ENCODE measurements around the gene NTMT1. TPM values are rescaled to one million over a fixed set of nuclear protein-coding genes. Genes with fewer than 3 reads are reported as not detected.
"Not testable (repeated sequence)": the region's sequence is repeated elsewhere in the genome, so short reads cannot be mapped to it uniquely, and the experiment has no call there.

NTMT1 gene
- total and polyA plus RNA-seq, 4 experiments from 2014 or later = 45.0 to 55.1 (median 46.9) TPM

DNA sequence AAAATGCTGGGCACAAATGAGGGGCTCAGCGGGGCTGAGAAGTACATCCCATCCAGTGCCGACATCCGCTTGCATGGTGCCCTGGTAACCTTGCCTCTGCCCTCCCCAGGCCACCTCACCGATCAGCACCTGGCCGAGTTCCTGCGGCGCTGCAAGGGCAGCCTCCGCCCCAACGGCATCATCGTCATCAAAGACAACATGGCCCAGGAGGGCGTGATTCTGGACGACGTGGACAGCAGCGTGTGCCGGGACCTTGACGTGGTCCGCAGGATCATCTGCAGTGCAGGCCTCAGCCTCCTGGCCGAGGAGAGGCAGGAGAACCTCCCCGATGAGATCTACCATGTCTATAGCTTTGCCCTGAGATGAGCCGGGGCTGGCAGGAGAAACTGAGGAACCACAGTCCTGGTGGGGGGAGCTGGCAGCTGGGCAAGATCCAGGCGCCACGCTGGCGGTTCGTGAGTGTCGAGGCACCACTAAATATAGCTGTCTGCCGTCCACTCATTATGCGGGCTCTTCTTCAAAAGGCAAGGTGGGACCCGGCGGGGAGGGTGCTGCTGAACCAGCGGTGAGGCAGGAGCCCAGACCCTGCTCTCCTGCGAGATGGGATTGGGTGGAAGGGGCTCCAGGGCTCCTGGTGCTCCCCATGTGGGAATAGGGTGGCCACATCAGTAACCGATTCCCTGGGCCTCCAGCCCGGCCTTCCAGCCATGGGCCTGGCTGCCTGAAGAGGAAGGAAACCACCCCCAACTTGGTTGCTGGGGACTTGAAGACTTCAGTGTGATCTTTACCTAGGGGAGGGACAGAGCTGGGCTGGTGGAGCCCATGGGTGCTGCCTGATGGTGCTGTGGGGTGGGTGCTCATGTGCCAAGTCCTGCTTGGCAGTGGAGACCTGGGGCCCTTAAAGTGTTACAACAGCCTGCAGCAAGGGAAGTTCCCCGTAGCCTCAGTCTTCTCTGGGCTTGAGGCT is 9.4 kb downstream of the NTMT1 start:
- H3K27me3 Mint-ChIP-seq = no peaks in the 10 kb centered on the region
- ChIA-PET POLR2A (ENCODE audit: partially characterized antibody) (no interaction called here), CTCF (ENCODE audit: partially characterized antibody) (no interaction called here)

DNA sequence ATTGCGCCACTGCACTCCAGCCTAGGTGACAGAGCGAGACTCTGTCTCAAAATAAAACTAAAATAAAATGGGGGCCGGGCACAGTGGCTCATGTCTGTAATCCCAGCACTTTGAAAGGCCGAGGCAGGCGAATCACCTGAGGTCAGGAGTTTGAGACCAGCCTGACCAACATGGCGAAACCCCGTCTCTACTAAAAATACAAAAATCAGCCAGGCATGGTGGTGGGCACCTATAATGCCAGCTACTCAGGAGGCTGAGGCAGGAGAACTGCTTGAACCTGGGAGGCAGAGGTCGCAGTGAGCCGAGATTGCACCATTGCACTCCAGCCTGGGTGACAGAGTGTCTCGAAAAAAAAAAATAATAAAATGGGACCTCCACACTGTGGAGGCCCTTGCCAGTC is 10.4 kb downstream of the NTMT1 start:
- H3K27ac ChIP-seq (ENCODE audit: low read depth, low read length); POLR2A ChIA-PET (ENCODE audit: partially characterized antibody); H3K9me3 ChIP-seq (ENCODE audit: control insufficient read depth in 1 of 2, low read length in 2 of 2); DNase-seq; H3K9me3 Mint-ChIP-seq; H3K27me3 Mint-ChIP-seq; H3K27ac Mint-ChIP-seq; H3K27me3 ChIP-seq (ENCODE audit: insufficient read depth, low read length); intact Hi-C loops (cut with micrococcal nuclease); H3K4me3 ChIP-seq (ENCODE audit: low read length in 2 of 2); H3K4me3 Mint-ChIP-seq: not testable (repeated sequence)
- Histone ChIP-seq H3K4me1 (ENCODE audit: insufficient read depth, low read length) (peaks cover 19% of the 10 kb centered on the region), H3K36me3 (ENCODE audit: insufficient read depth, low read length) (peaks cover 53% of the 10 kb centered on the region)
- CTCF ChIA-PET (ENCODE audit: partially characterized antibody) = interaction anchor here (7.7 kb wide), 1 partner anchor 12 kb away, joined by 75 read pairs; the partner anchor contains the start of gene NTMT1
- H3K4me1 Mint-ChIP-seq = peaks cover 16 to 32% (median 24%) of the 10 kb centered on the region in 4 donors
- H3K36me3 Mint-ChIP-seq = peaks cover 13 to 63% of the 10 kb centered on the region in 2 donors

More for the DNA sequence above, 9.4 kb downstream of the NTMT1 start:
- no peak overlapping the region for H3K4me3 Mint-ChIP-seq
- peak overlapping the region in 3 of 7 donors; percentile 13 to 79 (median 68) for H3K27ac Mint-ChIP-seq
- Histone ChIP-seq H3K27me3 (ENCODE audit: insufficient read depth, low read length) (no peaks in the 10 kb centered on the region), H3K9me3 (ENCODE audit: control insufficient read depth in 1 of 2, low read length in 2 of 2) (no peaks in the 10 kb centered on the region), H3K27ac (ENCODE audit: low read depth, low read length) (no peak overlapping the region), H3K4me3 (ENCODE audit: low read length in 2 of 2) (no peak overlapping the region), H3K4me1 (ENCODE audit: insufficient read depth, low read length) (peaks cover 10% of the 10 kb centered on the region), H3K36me3 (ENCODE audit: insufficient read depth, low read length) (peaks cover 59% of the 10 kb centered on the region)
- H3K36me3 Mint-ChIP-seq = peaks cover 13 to 65% of the 10 kb centered on the region in 2 donors
- H3K9me3 Mint-ChIP-seq = peaks cover 0 to 2% (median 0%) of the 10 kb centered on the region in 8 donors
- no peak for DNase-seq
- intact Hi-C loops (cut with micrococcal nuclease) = no loop called here
- H3K4me1 Mint-ChIP-seq = peaks cover 13 to 33% (median 23%) of the 10 kb centered on the region in 4 donors

DNA sequence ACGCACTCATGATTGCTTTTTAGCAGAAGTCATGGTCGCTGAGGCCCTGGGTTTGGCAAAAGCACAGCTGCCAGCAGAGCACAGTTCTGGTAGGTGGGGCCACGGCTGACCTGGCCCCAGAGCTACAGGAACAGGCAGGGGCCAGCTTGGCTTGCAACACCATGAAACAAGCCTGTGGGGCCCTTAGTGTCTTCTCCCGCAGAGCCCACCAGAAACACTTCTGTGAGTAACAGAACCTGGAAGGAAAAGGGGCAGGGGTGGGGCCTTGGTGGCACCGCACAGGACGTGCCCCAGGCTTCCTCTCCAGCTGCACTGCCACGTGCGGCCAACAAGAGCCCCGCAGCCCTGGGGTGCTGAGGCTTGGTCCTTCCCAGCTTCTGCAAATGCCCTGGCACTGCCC is 11.1 kb downstream of the NTMT1 start:
- no peak for DNase-seq
- Histone ChIP-seq H3K9me3 (ENCODE audit: control insufficient read depth in 1 of 2, low read length in 2 of 2) (no peaks in the 10 kb centered on the region), H3K27ac (ENCODE audit: low read depth, low read length) (no peak overlapping the region), H3K36me3 (ENCODE audit: insufficient read depth, low read length) (peaks cover 53% of the 10 kb centered on the region), H3K4me3 (ENCODE audit: low read length in 2 of 2) (no peak overlapping the region), H3K4me1 (ENCODE audit: insufficient read depth, low read length) (peaks cover 22% of the 10 kb centered on the region), H3K27me3 (ENCODE audit: insufficient read depth, low read length) (no peaks in the 10 kb centered on the region)
- CTCF ChIA-PET (ENCODE audit: partially characterized antibody) = interaction anchor here (1.2 to 7.7 kb wide), 3 partner anchors 13 to 505 kb away, joined by 3 to 75 read pairs (median 6); partner anchors contain the start of gene NTMT1
- peaks cover 13 to 58% of the 10 kb centered on the region in 2 donors for H3K36me3 Mint-ChIP-seq
- peaks cover 12 to 27% (median 19%) of the 10 kb centered on the region in 4 donors for H3K4me1 Mint-ChIP-seq
- intact Hi-C loops (cut with micrococcal nuclease) = no loop called here
- no peak overlapping the region for H3K4me3 Mint-ChIP-seq
- POLR2A ChIA-PET (ENCODE audit: partially characterized antibody) = no interaction called here
- peaks cover 0 to 2% (median 0%) of the 10 kb centered on the region in 8 donors for H3K9me3 Mint-ChIP-seq
- H3K27ac Mint-ChIP-seq = peak overlapping the region in 1 of 7 donors; percentile 52
- H3K27me3 Mint-ChIP-seq = no peaks in the 10 kb centered on the region

DNA sequence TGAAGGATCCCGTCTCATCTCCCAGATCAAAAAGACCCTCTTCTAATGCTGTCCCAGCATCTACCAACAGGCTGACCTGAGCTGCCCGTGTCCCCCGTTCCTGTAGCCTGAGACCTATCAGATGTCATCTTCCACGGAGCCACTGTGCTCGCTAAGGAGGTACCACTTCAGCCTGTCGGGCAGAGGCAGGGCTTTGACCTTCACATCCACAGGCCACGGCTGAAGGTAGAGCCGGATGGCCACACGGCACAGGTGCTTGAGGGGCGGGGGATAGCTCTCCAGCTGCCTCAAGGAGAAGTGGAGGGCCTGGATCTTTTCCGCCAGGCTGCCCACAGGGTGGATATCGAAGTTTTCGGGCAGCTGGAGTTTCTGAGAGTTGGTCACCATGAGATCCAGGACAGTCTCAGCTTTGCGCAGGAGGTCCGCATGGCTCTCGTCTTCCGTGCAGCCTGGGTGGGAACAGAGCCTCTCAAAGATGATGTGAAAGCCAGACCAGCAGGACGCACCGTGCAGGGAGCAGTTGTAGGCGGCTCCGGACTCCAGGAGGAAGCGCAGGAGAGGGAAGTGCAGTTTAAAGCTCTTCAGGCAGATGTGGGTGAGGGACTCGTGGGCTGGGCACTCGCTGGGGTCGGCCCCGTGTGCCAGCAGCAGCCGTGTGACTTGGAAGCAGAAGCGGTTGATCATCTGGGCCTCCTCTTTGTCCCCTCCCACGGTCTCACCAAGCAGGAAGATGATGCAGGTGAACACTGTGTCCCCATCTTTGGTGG is 11.9 kb downstream of the NTMT1 start:
- Mint-ChIP-seq H3K27ac (peak overlapping the region in 4 of 7 donors; percentile 6 to 87 (median 56)), H3K4me1 (peaks cover 10 to 33% (median 20%) of the 10 kb centered on the region in 4 donors), H3K27me3 (no peaks in the 10 kb centered on the region), H3K4me3 (peak overlapping the region in 3 of 8 donors; percentile 23 to 44 (median 30)), H3K9me3 (peaks cover 0 to 2% (median 0%) of the 10 kb centered on the region in 8 donors), H3K36me3 (peaks cover 9 to 50% of the 10 kb centered on the region in 2 donors)
- intact Hi-C loops (cut with micrococcal nuclease) = no loop called here
- ChIA-PET POLR2A (ENCODE audit: partially characterized antibody) (no interaction called here), CTCF (ENCODE audit: partially characterized antibody) (interaction anchor here (1.2 to 7.7 kb wide), 3 partner anchors 13 to 506 kb away, joined by 3 to 75 read pairs (median 6); partner anchors contain the start of gene NTMT1)
- peaks cover 51% of the 10 kb centered on the region for H3K36me3 ChIP-seq (ENCODE audit: insufficient read depth, low read length)
- H3K27me3 ChIP-seq (ENCODE audit: insufficient read depth, low read length) = no peaks in the 10 kb centered on the region
- H3K27ac ChIP-seq (ENCODE audit: low read depth, low read length) = no peak overlapping the region
- H3K4me3 ChIP-seq (ENCODE audit: low read length in 2 of 2) = no peak overlapping the region
- no peak for DNase-seq
- peaks cover 26% of the 10 kb centered on the region for H3K4me1 ChIP-seq (ENCODE audit: insufficient read depth, low read length)
- H3K9me3 ChIP-seq (ENCODE audit: control insufficient read depth in 1 of 2, low read length in 2 of 2) = no peaks in the 10 kb centered on the region

DNA sequence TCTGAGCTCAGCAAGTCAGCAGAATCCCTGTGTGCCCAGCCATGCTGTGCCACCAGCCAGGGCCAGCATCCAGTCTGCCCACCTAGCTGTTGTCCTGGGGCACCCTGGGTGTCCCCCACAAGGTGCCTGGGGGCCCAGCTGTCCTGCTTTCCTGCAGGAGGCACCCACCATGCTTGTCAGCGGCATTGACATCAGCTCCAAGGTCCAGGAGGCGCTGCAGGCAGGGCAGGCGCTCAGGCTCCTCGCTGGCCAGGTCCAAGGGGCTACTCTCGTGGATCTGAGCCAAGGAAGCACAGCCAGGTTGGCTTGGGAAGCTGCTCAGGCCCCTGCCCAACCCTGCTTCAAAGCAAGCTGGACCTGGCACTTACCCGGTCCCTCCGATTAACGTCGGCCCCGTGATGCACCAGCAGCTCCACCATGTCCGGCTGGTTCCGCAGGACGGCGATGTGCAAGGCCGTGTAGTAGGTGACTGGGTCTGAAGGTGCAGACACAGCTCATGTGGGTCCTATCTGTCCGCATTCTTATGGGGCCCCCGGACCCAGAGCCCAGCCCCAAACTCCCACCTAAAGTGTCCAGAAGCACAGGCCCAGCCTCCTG is 13.2 kb downstream of the NTMT1 start:
- Histone ChIP-seq H3K27ac (ENCODE audit: low read depth, low read length) (no peak overlapping the region), H3K27me3 (ENCODE audit: insufficient read depth, low read length) (no peaks in the 10 kb centered on the region), H3K36me3 (ENCODE audit: insufficient read depth, low read length) (peaks cover 42% of the 10 kb centered on the region), H3K9me3 (ENCODE audit: control insufficient read depth in 1 of 2, low read length in 2 of 2) (no peaks in the 10 kb centered on the region), H3K4me3 (ENCODE audit: low read length in 2 of 2) (no peak overlapping the region), H3K4me1 (ENCODE audit: insufficient read depth, low read length) (peaks cover 26% of the 10 kb centered on the region)
- Mint-ChIP-seq H3K9me3 (peaks cover 0 to 2% (median 0%) of the 10 kb centered on the region in 8 donors), H3K27ac (peak overlapping the region in 1 of 7 donors; percentile 89), H3K4me1 (peaks cover 10 to 33% (median 20%) of the 10 kb centered on the region in 4 donors), H3K27me3 (no peaks in the 10 kb centered on the region), H3K36me3 (peaks cover 9 to 38% of the 10 kb centered on the region in 2 donors), H3K4me3 (no peak overlapping the region)
- no peak for DNase-seq
- intact Hi-C loops (cut with micrococcal nuclease) = no loop called here
- POLR2A ChIA-PET (ENCODE audit: partially characterized antibody) = interaction anchor here (0.6 to 5.5 kb wide), 2 partner anchors 13 to 16 kb away, joined by 3 to 55 read pairs; partner anchors contain the start of gene NTMT1
- CTCF ChIA-PET (ENCODE audit: partially characterized antibody) = interaction anchor here (0.8 to 7.7 kb wide), 4 partner anchors 9 to 604 kb away, joined by 3 to 75 read pairs (median 6); partner anchors contain the start of gene NTMT1

DNA sequence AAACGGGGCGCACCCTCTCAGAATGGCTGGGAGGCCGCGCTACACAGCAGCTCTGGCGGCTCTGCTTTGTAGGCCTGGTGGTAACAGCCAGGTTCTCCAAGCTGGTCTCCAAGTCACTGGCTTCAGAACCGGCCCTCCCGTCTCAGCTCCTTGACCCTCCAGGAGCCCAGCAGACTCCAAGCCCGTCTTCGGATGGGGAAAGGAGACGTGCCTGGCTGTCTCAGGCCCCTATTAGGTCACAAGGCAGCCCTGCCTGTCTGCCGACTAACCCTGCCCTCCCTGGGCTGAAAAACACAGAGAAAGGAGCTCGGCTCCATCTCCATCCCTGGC is 13.8 kb downstream of the NTMT1 start:
- intact Hi-C loops (cut with micrococcal nuclease) = no loop called here
- Mint-ChIP-seq H3K4me3 (peak overlapping the region in 7 of 8 donors; percentile 35 to 85 (median 61)), H3K27ac (peak overlapping the region in 4 of 7 donors; percentile 22 to 89 (median 58)), H3K4me1 (peaks cover 10 to 33% (median 20%) of the 10 kb centered on the region in 4 donors), H3K9me3 (peaks cover 0 to 2% (median 0%) of the 10 kb centered on the region in 8 donors), H3K36me3 (peaks cover 8 to 35% of the 10 kb centered on the region in 2 donors), H3K27me3 (no peaks in the 10 kb centered on the region)
- ChIA-PET CTCF (ENCODE audit: partially characterized antibody) (interaction anchor here (0.8 to 7.7 kb wide), 5 partner anchors 10 to 604 kb away, joined by 3 to 75 read pairs (median 7); partner anchors contain the start of gene NTMT1), POLR2A (ENCODE audit: partially characterized antibody) (interaction anchor here (0.6 to 5.5 kb wide), 2 partner anchors 14 to 17 kb away, joined by 3 to 55 read pairs; partner anchors contain the start of gene NTMT1)
- H3K4me1 ChIP-seq (ENCODE audit: insufficient read depth, low read length) = peaks cover 26% of the 10 kb centered on the region
- no peaks in the 10 kb centered on the region for H3K27me3 ChIP-seq (ENCODE audit: insufficient read depth, low read length)
- H3K36me3 ChIP-seq (ENCODE audit: insufficient read depth, low read length) = peaks cover 37% of the 10 kb centered on the region
- H3K9me3 ChIP-seq (ENCODE audit: control insufficient read depth in 1 of 2, low read length in 2 of 2) = no peaks in the 10 kb centered on the region
- H3K27ac ChIP-seq (ENCODE audit: low read depth, low read length) = no peak overlapping the region
- no peak overlapping the region for H3K4me3 ChIP-seq (ENCODE audit: low read length in 2 of 2)
- no peak for DNase-seq

All from CD4-positive, alpha-beta memory T cell (primary cell).